ENCODE results near the gene PIAS3.

The PIAS3 gene

GRCh38 chr1:145886816-145887215, 27.9 kb upstream of the PIAS3 start:
- Mint-ChIP-seq H3K4me1 (ENCODE audit: low read depth) (peaks cover 9% of the 10 kb centered on the region), H3K27me3 (ENCODE audit: low read depth) (peaks cover 34% of the 10 kb centered on the region), H3K27ac (no peak overlapping the region), H3K4me3 (peak overlapping the region; percentile 68), H3K9me3 (no peaks in the 10 kb centered on the region), H3K36me3 (ENCODE audit: low read depth) (no peaks in the 10 kb centered on the region)
- DNase-seq (ENCODE audit: low spot score): no peak

GRCh38 chr1:145886390-145886789, 27.5 kb upstream of the PIAS3 start:
- peak overlapping the region; percentile 87 for H3K4me3 Mint-ChIP-seq
- DNase-seq (ENCODE audit: low spot score): no peak
- no peaks in the 10 kb centered on the region for H3K36me3 Mint-ChIP-seq (ENCODE audit: low read depth)
- peaks cover 9% of the 10 kb centered on the region for H3K4me1 Mint-ChIP-seq (ENCODE audit: low read depth)
- H3K27ac Mint-ChIP-seq: no peak overlapping the region
- peaks cover 34% of the 10 kb centered on the region for H3K27me3 Mint-ChIP-seq (ENCODE audit: low read depth)
- no peaks in the 10 kb centered on the region for H3K9me3 Mint-ChIP-seq

DNA sequence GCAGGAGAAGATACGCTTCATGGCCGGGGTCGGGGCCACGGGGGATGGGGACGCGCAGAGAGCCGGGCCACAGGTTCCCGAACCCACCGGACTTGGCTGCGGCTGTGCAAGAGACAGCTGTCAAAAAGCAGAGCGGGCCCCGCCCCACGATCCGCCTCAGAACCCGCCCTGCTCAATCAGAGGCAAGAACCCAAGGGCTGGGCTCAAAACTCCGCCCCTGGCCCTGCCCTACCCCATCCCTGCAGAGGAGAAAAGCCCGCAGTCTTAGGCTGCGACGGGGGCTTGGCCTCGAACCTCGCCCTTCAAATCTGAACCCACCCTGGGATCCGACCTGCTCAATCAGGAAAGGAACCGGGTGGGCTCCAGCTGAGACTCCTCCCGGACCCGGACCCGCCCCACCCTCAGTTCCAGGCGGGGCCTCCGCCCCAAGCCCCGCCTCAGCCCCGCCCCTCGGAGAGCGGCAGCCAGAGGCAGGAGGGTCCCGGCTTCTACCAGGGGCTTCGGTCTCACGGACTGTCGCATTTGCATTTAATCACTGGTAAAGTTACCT, 26.9 kb upstream of the PIAS3 start, which contains the start of gene ANKRD35:
Gene ANKRD35, minus strand, starts transcription at position 129 of the 550 bp plus-strand sequence. Its CDS starts 108 bp downstream, at position 21.
- DNase-seq (ENCODE audit: low spot score): peak; percentile 86
- Mint-ChIP-seq H3K27me3 (ENCODE audit: low read depth) (peaks cover 37% of the 10 kb centered on the region), H3K4me1 (ENCODE audit: low read depth) (peaks cover 9% of the 10 kb centered on the region), H3K27ac (no peak within 1 kb of the TSS), H3K9me3 (no peaks in the 10 kb centered on the region), H3K4me3 (peak within 1 kb of the TSS; percentile 87), H3K36me3 (ENCODE audit: low read depth) (no peaks in the 10 kb centered on the region)

- peak overlapping the region; percentile 87 for H3K4me3 Mint-ChIP-seq
- no peaks in the 10 kb centered on the region for H3K9me3 Mint-ChIP-seq
- no peak overlapping the region for H3K27ac Mint-ChIP-seq
- DNase-seq (ENCODE audit: low spot score): no peak
- H3K36me3 Mint-ChIP-seq (ENCODE audit: low read depth): no peaks in the 10 kb centered on the region
- H3K4me1 Mint-ChIP-seq (ENCODE audit: low read depth): peaks cover 9% of the 10 kb centered on the region
- peaks cover 37% of the 10 kb centered on the region for H3K27me3 Mint-ChIP-seq (ENCODE audit: low read depth)
Measured at GRCh38 chr1:145884675-145885074, 25.8 kb upstream of the PIAS3 start.

GRCh38 chr1:145879775-145880174, 20.9 kb upstream of the PIAS3 start:
- Mint-ChIP-seq H3K4me1 (ENCODE audit: low read depth) (peaks cover 4% of the 10 kb centered on the region), H3K36me3 (ENCODE audit: low read depth) (no peaks in the 10 kb centered on the region), H3K27me3 (ENCODE audit: low read depth) (peaks cover 36% of the 10 kb centered on the region), H3K9me3 (no peaks in the 10 kb centered on the region), H3K4me3 (no peak overlapping the region), H3K27ac (no peak overlapping the region)
- no peak for DNase-seq (ENCODE audit: low spot score)

GRCh38 chr1:145878724-145879123, 19.8 kb upstream of the PIAS3 start:
- H3K36me3 Mint-ChIP-seq (ENCODE audit: low read depth): no peaks in the 10 kb centered on the region
- peaks cover 32% of the 10 kb centered on the region for H3K27me3 Mint-ChIP-seq (ENCODE audit: low read depth)
- DNase-seq (ENCODE audit: low spot score): no peak
- H3K4me1 Mint-ChIP-seq (ENCODE audit: low read depth): peaks cover 3% of the 10 kb centered on the region
- no peak overlapping the region for H3K27ac Mint-ChIP-seq
- H3K9me3 Mint-ChIP-seq: no peaks in the 10 kb centered on the region
- no peak overlapping the region for H3K4me3 Mint-ChIP-seq

- no peak for DNase-seq (ENCODE audit: low spot score)
- H3K9me3 Mint-ChIP-seq: no peaks in the 10 kb centered on the region
- H3K4me1 Mint-ChIP-seq (ENCODE audit: low read depth): peaks cover 4% of the 10 kb centered on the region
- H3K4me3 Mint-ChIP-seq: no peak overlapping the region
- no peaks in the 10 kb centered on the region for H3K36me3 Mint-ChIP-seq (ENCODE audit: low read depth)
- no peak overlapping the region for H3K27ac Mint-ChIP-seq
- H3K27me3 Mint-ChIP-seq (ENCODE audit: low read depth): peaks cover 33% of the 10 kb centered on the region
Measured at GRCh38 chr1:145877923-145878486, 19.1 kb upstream of the PIAS3 start.

- H3K36me3 Mint-ChIP-seq (ENCODE audit: low read depth): no peaks in the 10 kb centered on the region
- H3K27me3 Mint-ChIP-seq (ENCODE audit: low read depth): peaks cover 40% of the 10 kb centered on the region
- DNase-seq (ENCODE audit: low spot score): no peak
- peaks cover 16% of the 10 kb centered on the region for H3K4me1 Mint-ChIP-seq (ENCODE audit: low read depth)
- no peaks in the 10 kb centered on the region for H3K9me3 Mint-ChIP-seq
- H3K4me3 Mint-ChIP-seq: no peak overlapping the region
- no peak overlapping the region for H3K27ac Mint-ChIP-seq
Measured at GRCh38 chr1:145874646-145875045, 15.8 kb upstream of the PIAS3 start.

GRCh38 chr1:145871994-145872924, 13.4 kb upstream of the PIAS3 start:
- peak; percentile 31 for DNase-seq (ENCODE audit: low spot score)
- H3K27me3 Mint-ChIP-seq (ENCODE audit: low read depth): peaks cover 42% of the 10 kb centered on the region
- H3K9me3 Mint-ChIP-seq: no peaks in the 10 kb centered on the region
- H3K27ac Mint-ChIP-seq: peak overlapping the region; percentile 31
- peak overlapping the region; percentile 80 for H3K4me3 Mint-ChIP-seq
- no peaks in the 10 kb centered on the region for H3K36me3 Mint-ChIP-seq (ENCODE audit: low read depth)
- H3K4me1 Mint-ChIP-seq (ENCODE audit: low read depth): peaks cover 13% of the 10 kb centered on the region

DNA sequence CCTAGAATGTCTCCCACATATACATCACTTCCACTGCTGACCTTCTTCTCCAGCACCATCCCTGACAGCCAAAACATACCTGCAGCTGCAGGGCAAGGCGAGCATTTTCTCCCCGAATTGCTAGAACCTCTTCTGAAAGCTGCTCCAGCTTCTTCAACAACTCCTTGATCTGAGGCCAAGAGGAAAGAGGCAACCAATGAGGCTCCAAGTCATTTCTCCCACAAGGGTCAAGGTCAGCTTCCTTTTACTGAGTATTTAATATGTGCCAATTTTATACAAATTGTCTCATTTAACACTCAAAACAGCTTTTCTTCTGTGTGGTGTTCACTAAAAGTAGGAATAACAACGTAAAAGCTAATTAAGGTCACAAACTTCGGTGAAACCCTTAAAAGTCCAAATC, 9.4 kb upstream of the PIAS3 start:
- no peak overlapping the region for H3K27ac Mint-ChIP-seq
- no peaks in the 10 kb centered on the region for H3K9me3 Mint-ChIP-seq
- no peak for DNase-seq (ENCODE audit: low spot score)
- H3K4me1 Mint-ChIP-seq (ENCODE audit: low read depth): peaks cover 13% of the 10 kb centered on the region
- H3K4me3 Mint-ChIP-seq: no peak overlapping the region
- H3K36me3 Mint-ChIP-seq (ENCODE audit: low read depth): no peaks in the 10 kb centered on the region
- peaks cover 54% of the 10 kb centered on the region for H3K27me3 Mint-ChIP-seq (ENCODE audit: low read depth)

GRCh38 chr1:145863282-145864018, 4.6 kb upstream of the PIAS3 start:
- no peak for DNase-seq (ENCODE audit: low spot score)
- H3K27me3 Mint-ChIP-seq (ENCODE audit: low read depth): peaks cover 41% of the 10 kb centered on the region
- H3K9me3 Mint-ChIP-seq: no peaks in the 10 kb centered on the region
- H3K4me1 Mint-ChIP-seq (ENCODE audit: low read depth): peaks cover 4% of the 10 kb centered on the region
- no peak overlapping the region for H3K27ac Mint-ChIP-seq
- H3K36me3 Mint-ChIP-seq (ENCODE audit: low read depth): no peaks in the 10 kb centered on the region
- no peak overlapping the region for H3K4me3 Mint-ChIP-seq

GRCh38 chr1:145859491-145860023, 676 bp upstream of the PIAS3 start:
- peaks cover 16% of the 10 kb centered on the region for H3K27me3 Mint-ChIP-seq (ENCODE audit: low read depth)
- no peaks in the 10 kb centered on the region for H3K9me3 Mint-ChIP-seq
- peaks cover 12% of the 10 kb centered on the region for H3K4me1 Mint-ChIP-seq (ENCODE audit: low read depth)
- peak overlapping the region; percentile 87 for H3K27ac Mint-ChIP-seq
- H3K4me3 Mint-ChIP-seq: peak overlapping the region; percentile 98
- peak; percentile 83 for DNase-seq (ENCODE audit: low spot score)
- peaks cover 7% of the 10 kb centered on the region for H3K36me3 Mint-ChIP-seq (ENCODE audit: low read depth)

GRCh38 chr1:145858238-145858900, 512 bp downstream of the PIAS3 start:
- Mint-ChIP-seq H3K4me3 (peak overlapping the region; percentile 98), H3K4me1 (ENCODE audit: low read depth) (peaks cover 12% of the 10 kb centered on the region), H3K36me3 (ENCODE audit: low read depth) (peaks cover 7% of the 10 kb centered on the region), H3K9me3 (no peaks in the 10 kb centered on the region), H3K27ac (peak overlapping the region; percentile 55), H3K27me3 (ENCODE audit: low read depth) (peaks cover 5% of the 10 kb centered on the region)
- DNase-seq (ENCODE audit: low spot score): peak; percentile 33

Data from T-helper 2 cell treated with Interferon-gamma antibody and Interleukin-4, amounts not matched to agents 5 μg/mL and 100 μg/mL, for 36 hours (primary cell).